Right lobe of liver (tissue), 4 donors: ENCODE data around the gene NDUFS8.

Experiments used
- CTCF ChIP-seq, 4 donors: fragments of 200-600 bp in 3 of 4; fragments of 450-650 bp in 1 of 4; IDR thresholded peaks; one replicate each; pipeline versions ENCODE4 v1.5.1 to v1.8.0; 2016 to 2022; ENCODE audit warnings: antibody characterized with exemption in 4 of 4, mild to moderate bottlenecking in 2 of 4
- POLR2A ChIP-seq: fragments of 450-650 bp; IDR thresholded peaks from one replicate; pipeline ENCODE4 v1.6.1; 2017; ENCODE audit warnings: antibody characterized with exemption, mild to moderate bottlenecking
- donor health status: DM: no; HTN: no; CAD: no.
- donor health status: DM: no; HTN: no; CAD: no.
- donor health status: DM: no; HTN: yes; CAD: no.

GRCh38 chr11:68022531-68022930 lies 8.0 kb upstream of the NDUFS8 start:
- TF ChIP-seq CTCF (IDR thresholded peaks at IDR 0.05): no peak
- TF ChIP-seq POLR2A: no peak
